Measurements from ENCODE around the gene CDH13.

Gene CDH13

GRCh38 chr16:82963653-82964052 lies 336.9 kb downstream of the CDH13 start:
- no peak for TF ChIP-seq CTCF (IDR thresholded peaks at IDR 0.05; ENCODE audit: low read length, missing control alignments)
- no peak for DNase-seq (ENCODE audit: low read depth)
- no peak overlapping the region for H3K4me3 ChIP-seq (replicated peaks; ENCODE audit: low read depth, low read length)

- TF ChIP-seq CTCF (IDR thresholded peaks at IDR 0.05; ENCODE audit: low read length, missing control alignments): no peak
- DNase-seq (ENCODE audit: low read depth): no peak
- no peak overlapping the region for H3K4me3 ChIP-seq (replicated peaks; ENCODE audit: low read depth, low read length)
Observed at GRCh38 chr16:82965808-82966207, 339.0 kb downstream of the CDH13 start.

GRCh38 chr16:82967424-82967823 lies 340.7 kb downstream of the CDH13 start:
- H3K4me3 ChIP-seq (replicated peaks; ENCODE audit: low read depth, low read length): no peak overlapping the region
- DNase-seq (ENCODE audit: low read depth): no peak
- TF ChIP-seq CTCF (IDR thresholded peaks at IDR 0.05; ENCODE audit: low read length, missing control alignments): no peak

GRCh38 chr16:82971126-82971525 lies 344.4 kb downstream of the CDH13 start:
- no peak for TF ChIP-seq CTCF (IDR thresholded peaks at IDR 0.05; ENCODE audit: low read length, missing control alignments)
- DNase-seq (ENCODE audit: low read depth): no peak
- no peak overlapping the region for H3K4me3 ChIP-seq (replicated peaks; ENCODE audit: low read depth, low read length)

- no peak for TF ChIP-seq CTCF (IDR thresholded peaks at IDR 0.05; ENCODE audit: low read length, missing control alignments)
- DNase-seq (ENCODE audit: low read depth): no peak
- H3K4me3 ChIP-seq (replicated peaks; ENCODE audit: low read depth, low read length): no peak overlapping the region
Observed at GRCh38 chr16:82972331-82972919, 345.7 kb downstream of the CDH13 start.

GRCh38 chr16:82979406-82980111 lies 352.8 kb downstream of the CDH13 start:
- DNase-seq (ENCODE audit: low read depth): peak; percentile 61
- no peak overlapping the region for H3K4me3 ChIP-seq (replicated peaks; ENCODE audit: low read depth, low read length)
- TF ChIP-seq CTCF (IDR thresholded peaks at IDR 0.05; ENCODE audit: low read length, missing control alignments): no peak

GRCh38 chr16:82980810-82981209 lies 354.0 kb downstream of the CDH13 start:
- H3K4me3 ChIP-seq (replicated peaks; ENCODE audit: low read depth, low read length): no peak overlapping the region
- no peak for DNase-seq (ENCODE audit: low read depth)
- no peak for TF ChIP-seq CTCF (IDR thresholded peaks at IDR 0.05; ENCODE audit: low read length, missing control alignments)

All from fibroblast of pulmonary artery (primary cell).